ENCODE data around the gene BPIFB1.
A peak's percentile ranks its signal among the peaks of the same experiment; 100 is the strongest.

BPIFB1 gene

DNA sequence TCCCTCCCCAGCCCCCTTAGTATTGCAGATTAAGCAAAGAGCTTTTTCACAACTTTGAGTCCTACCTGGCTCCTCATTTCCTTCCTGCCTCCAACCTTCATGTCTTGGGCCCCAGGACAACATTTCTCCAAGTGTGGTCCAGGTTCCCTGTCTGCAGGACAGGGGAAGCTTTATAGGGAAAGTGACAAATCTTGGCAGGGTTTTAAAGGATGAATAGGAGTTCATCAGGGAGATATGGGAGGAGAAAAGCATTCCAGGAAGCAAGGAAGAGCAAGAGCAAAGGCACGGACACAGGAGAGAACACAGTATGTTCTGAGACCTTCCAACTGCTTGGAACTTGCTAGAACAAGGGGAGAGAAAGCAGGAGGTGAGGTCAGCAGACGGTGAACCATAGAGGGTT is 1.9 kb downstream of the BPIFB1 start:
- TF ChIP-seq, protein P1, sequence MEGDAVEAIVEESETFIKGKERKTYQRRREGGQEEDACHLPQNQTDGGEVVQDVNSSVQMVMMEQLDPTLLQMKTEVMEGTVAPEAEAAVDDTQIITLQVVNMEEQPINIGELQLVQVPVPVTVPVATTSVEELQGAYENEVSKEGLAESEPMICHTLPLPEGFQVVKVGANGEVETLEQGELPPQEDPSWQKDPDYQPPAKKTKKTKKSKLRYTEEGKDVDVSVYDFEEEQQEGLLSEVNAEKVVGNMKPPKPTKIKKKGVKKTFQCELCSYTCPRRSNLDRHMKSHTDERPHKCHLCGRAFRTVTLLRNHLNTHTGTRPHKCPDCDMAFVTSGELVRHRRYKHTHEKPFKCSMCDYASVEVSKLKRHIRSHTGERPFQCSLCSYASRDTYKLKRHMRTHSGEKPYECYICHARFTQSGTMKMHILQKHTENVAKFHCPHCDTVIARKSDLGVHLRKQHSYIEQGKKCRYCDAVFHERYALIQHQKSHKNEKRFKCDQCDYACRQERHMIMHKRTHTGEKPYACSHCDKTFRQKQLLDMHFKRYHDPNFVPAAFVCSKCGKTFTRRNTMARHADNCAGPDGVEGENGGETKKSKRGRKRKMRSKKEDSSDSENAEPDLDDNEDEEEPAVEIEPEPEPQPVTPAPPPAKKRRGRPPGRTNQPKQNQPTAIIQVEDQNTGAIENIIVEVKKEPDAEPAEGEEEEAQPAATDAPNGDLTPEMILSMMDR (conservative IDR thresholded peaks at IDR 0.05), result no peak
- no peak overlapping the region for H3K27ac ChIP-seq

DNA sequence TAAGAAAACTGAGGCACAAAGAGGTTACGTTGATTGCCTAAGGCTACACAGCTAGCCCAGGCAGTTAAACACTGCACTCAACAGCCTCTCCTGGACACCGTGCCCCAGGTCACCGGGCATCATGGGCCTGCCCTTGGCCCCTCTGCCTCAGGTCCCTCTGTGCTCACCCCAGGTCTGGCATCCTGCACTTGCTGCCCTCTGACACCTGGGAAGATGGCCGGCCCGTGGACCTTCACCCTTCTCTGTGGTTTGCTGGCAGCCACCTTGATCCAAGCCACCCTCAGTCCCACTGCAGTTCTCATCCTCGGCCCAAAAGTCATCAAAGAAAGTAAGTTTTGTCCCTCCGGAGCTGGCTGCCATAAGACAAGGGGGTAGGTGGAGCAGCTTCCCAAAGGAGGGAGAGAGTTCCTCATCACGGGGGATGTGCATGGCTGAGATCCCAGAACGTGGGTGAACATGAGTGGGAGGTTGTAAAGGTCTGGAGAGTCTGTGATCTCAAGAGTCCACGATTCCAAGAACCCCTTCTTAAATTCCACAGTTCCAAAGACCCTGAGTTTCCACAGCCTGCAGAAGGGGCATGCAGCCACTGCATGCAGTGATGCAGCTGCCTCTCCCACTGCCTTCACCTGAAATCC is 3.0 kb downstream of the BPIFB1 start:
- TF ChIP-seq, protein P1 (conservative IDR thresholded peaks at IDR 0.05), result no peak
- no peak overlapping the region for H3K27ac ChIP-seq

DNA sequence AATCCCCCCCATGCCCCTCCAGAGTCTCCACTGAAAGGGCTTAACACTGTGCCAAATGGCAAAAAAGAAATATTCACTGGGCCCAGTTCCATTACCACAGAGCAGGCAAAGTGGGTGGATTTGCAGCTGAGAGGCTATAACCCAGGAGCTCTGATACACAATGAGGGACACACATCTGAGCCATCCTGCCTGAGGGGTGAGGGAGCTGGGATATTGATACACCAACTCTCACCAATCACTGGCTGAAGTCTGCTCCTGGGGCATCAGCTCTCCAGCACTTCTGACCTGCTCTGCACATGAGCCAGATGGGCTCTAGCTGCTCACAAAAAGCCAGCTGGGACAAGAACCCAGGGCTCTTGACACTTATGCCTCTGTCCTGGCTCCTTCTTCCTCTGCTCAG is 4.9 kb downstream of the BPIFB1 start:
- no peak overlapping the region for H3K27ac ChIP-seq
- TF ChIP-seq, protein P1 (conservative IDR thresholded peaks at IDR 0.05), result no peak

DNA sequence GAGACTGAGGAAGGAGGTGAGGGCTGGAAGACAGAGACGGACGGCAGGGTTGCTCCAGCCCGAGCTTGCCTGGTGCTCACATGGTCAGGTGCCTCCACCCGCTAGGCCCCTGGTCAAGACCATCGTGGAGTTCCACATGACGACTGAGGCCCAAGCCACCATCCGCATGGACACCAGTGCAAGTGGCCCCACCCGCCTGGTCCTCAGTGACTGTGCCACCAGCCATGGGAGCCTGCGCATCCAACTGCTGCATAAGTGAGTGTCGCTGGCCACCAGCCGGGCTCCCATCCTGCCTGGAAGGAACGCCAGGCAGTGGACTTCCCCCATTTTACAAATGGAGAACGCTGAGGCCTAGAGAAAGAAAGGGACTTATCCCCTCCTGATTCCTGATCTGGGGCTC is 7.8 kb downstream of the BPIFB1 start:
- TF ChIP-seq, protein P1 (conservative IDR thresholded peaks at IDR 0.05), result no peak
- no peak overlapping the region for H3K27ac ChIP-seq

DNA sequence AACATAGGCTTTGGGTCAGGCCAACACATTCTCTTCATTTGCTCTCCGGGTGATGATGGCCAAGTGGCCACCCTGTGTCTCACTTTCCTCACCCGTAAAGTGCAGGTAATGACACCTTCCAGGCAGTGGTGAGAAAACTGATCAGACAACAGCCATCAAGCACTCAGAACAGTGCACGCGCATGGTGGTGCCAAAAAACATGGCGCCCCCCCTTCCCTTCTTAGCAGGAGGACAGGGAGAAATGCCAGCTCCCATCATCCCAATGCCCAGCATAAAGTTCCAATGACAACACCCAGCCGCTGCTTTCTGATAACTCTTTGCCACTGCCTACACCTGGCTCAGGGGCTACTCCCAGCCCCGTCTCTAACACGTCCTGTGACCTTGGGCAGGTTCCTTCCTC is 8.4 kb downstream of the BPIFB1 start:
- TF ChIP-seq, protein P1 (conservative IDR thresholded peaks at IDR 0.05), result no peak
- no peak overlapping the region for H3K27ac ChIP-seq

DNA sequence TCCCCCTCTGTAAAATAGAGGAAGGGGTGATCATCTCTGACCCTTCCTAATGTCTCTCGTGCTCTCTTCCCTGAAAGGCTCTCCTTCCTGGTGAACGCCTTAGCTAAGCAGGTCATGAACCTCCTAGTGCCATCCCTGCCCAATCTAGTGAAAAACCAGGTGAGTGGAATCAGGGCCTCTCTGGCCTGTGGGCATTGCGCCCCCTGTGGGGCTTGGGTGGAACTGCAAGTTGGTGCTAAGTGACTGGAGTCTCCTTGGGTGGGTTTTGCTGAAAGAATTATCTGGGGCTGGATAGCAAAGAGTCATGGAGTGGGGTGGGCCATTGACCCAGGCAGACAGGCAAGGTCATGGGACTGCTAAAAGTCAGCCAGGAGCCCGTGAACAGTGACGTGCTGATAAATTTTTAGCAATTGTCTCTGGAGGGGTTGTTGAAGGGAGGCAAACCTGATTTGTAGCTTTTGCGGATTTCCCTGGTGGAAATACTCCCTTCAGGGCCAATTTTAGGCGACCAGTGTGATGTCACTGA is 8.9 kb downstream of the BPIFB1 start:
- TF ChIP-seq, protein P1 (conservative IDR thresholded peaks at IDR 0.05), result peak; percentile 87

DNA sequence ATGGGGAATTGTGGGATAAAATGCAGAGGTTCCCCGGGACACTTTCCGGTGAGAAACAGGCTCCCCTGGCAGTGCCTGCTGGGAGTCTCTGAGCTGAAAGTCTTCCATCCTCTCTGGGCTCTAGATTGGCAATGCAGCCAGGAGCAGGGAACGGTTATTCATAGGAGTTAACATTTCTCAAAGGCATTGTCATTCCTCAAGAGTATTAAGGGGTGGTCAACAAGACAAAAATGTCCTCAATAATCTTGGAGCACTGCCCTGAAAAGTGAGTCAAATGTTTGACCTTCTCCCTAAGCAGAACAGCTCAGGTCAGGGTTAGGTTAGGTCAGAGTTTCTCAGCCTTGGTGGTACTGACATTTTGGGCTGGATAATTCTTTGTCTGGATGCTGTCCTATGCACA is 13.2 kb downstream of the BPIFB1 start:
- TF ChIP-seq, protein P1 (conservative IDR thresholded peaks at IDR 0.05), result no peak
- H3K27ac ChIP-seq, result no peak overlapping the region

More for the DNA sequence above, 8.9 kb downstream of the BPIFB1 start:
- no peak overlapping the region for H3K27ac ChIP-seq

Measured in VCaP (cell line).